Gastroesophageal sphincter (tissue), 4 donors: ENCODE data around the gene CHMP2B. TPM values are rescaled to one million over a fixed set of nuclear protein-coding genes. Genes with fewer than 3 reads are reported as not detected.
"Not testable (repeated sequence)": the region's sequence is repeated elsewhere in the genome, so short reads cannot be mapped to it uniquely, and the experiment has no call there.

ENCODE experiments used
- ATAC-seq: fragments of 150-250 bp; one replicate; pipeline ENCODE4 v1.9.1; 2016; ENCODE audit warnings: mild to moderate bottlenecking, moderate library complexity
- H3K27ac ChIP-seq, 4 donors: fragments of 200-600 bp; sonication (generic) in 3 of 4; 1 replicate in 3 of 4; 2 replicates in 1 of 4; pipeline ENCODE4 v1.5.1; 2016 to 2019
- H3K27me3 ChIP-seq: fragments of 200-600 bp; sonication (generic); one replicate; pipeline ENCODE4 v1.5.1; 2019
- H3K36me3 ChIP-seq, 2 donors: fragments of 200-600 bp; sonication (generic); one replicate each; pipeline ENCODE4 v1.5.1; 2019; ENCODE audit warnings: control low read depth in 1 of 2
- H3K4me1 ChIP-seq, 3 donors: fragments of 200-600 bp; sonication (generic); 1 replicate in 2 of 3; 2 replicates in 1 of 3; pipeline ENCODE4 v1.5.1; 2016 to 2019; ENCODE audit warnings: control low read depth in 2 of 3
- H3K4me3 ChIP-seq, 2 donors: fragments of 200-600 bp; sonication (generic); one replicate each; pipeline ENCODE4 v1.5.1; 2019; ENCODE audit warnings: mild to moderate bottlenecking in 1 of 2, moderate library complexity in 1 of 2
- H3K9me3 ChIP-seq, 3 donors: fragments of 200-600 bp; sonication (generic); one replicate each; pipeline ENCODE4 v1.5.1; 2017 to 2019; ENCODE audit warnings: control low read depth in 2 of 3
- CTCF ChIP-seq, 4 experiments: fragments of 200-600 bp in 2 of 4; fragments of 450-650 bp in 2 of 4; sonication (generic) in 1 of 4; IDR thresholded peaks; one replicate each; pipeline ENCODE4 v1.5.1; 2017 to 2019; ENCODE audit warnings: antibody characterized with exemption in 4 of 4, mild to moderate bottlenecking in 2 of 4, moderate library complexity in 2 of 4
- EP300 ChIP-seq: sonication (generic); formaldehyde crosslinking; IDR thresholded peaks from one replicate; pipeline ENCODE4 v1.6.1; 2017; ENCODE audit warnings: antibody characterized with exemption, mild to moderate bottlenecking
- POLR2A ChIP-seq, 2 donors: fragments of 450-650 bp; IDR thresholded peaks; one replicate each; pipeline ENCODE4 v1.6.1; 2017; ENCODE audit warnings: antibody characterized with exemption in 2 of 2, mild to moderate bottlenecking in 2 of 2, moderate library complexity in 1 of 2
- POLR2AphosphoS5 ChIP-seq: sonication (generic); formaldehyde crosslinking; IDR thresholded peaks from one replicate; pipeline ENCODE4 v1.6.1; 2017; ENCODE audit warnings: antibody characterized with exemption
- WGBS, 2 donors: methylation state at CpG; one replicate each; pipeline ENCODE4 v1.1.5; 2018; ENCODE audit warnings: low coverage in 1 of 2; 5-methylcytosine and 5-hydroxymethylcytosine counted together
- small RNA-seq, 4 donors: library from RNA; depleted of rRNA; stranded (forward); fragments of <200 nt; gene quantifications; one replicate each; pipeline ENCODE3, GENCODE V24; 2016
- total RNA-seq, 4 donors: library from RNA; depleted of rRNA; stranded (reverse); fragments of >200 nt; gene quantifications; one replicate each; pipeline ENCODE4 v1.1.0, GENCODE V29; 2016

Gene CHMP2B
- total RNA-seq, 4 donors from 2014 or later = 42.3 to 63.3 (median 44.2) TPM

- Histone ChIP-seq H3K36me3 (no peaks in the 10 kb centered on the region), H3K4me1 (no peaks in the 10 kb centered on the region), H3K4me3 (no peak within 1 kb of the TSS), H3K27me3 (no peaks in the 10 kb centered on the region), H3K27ac (no peak within 1 kb of the TSS), H3K9me3 (no peaks in the 10 kb centered on the region)
- no peak for TF ChIP-seq CTCF (IDR thresholded peaks at IDR 0.05)
- TF ChIP-seq POLR2AphosphoS5 = no peak
- TF ChIP-seq EP300 = no peak
- TF ChIP-seq POLR2A (IDR thresholded peaks at IDR 0.05) = no peak
- WGBS, 2 donors = 82 to 89% methylated on average over 6 of the region's 6 CpGs
- ATAC-seq = no peak
These were observed 49.4 kb downstream of the CHMP2B start, which contains the start of gene POU1F1 for GRCh38 chr3:87276484-87276883. Gene POU1F1, minus strand, starts transcription at chr3:87276584. Its CDS starts 122 bp downstream, at chr3:87276462.

- WGBS, 2 donors = 60% methylated on average over 1 of the region's 1 CpG; no CpG with 5 or more reads in 1 of the 2 donors
- no peaks in the 10 kb centered on the region for H3K9me3 ChIP-seq
- no peak for TF ChIP-seq EP300
- TF ChIP-seq POLR2AphosphoS5 = no peak
- no peak for TF ChIP-seq POLR2A (IDR thresholded peaks at IDR 0.05)
- no peak for TF ChIP-seq CTCF (IDR thresholded peaks at IDR 0.05)
- no peaks in the 10 kb centered on the region for H3K36me3 ChIP-seq
- no peak for ATAC-seq
- H3K4me1 ChIP-seq = no peaks in the 10 kb centered on the region
- H3K4me3 ChIP-seq = no peak overlapping the region
- H3K27ac ChIP-seq = no peak overlapping the region
- no peaks in the 10 kb centered on the region for H3K27me3 ChIP-seq
These were observed 59.9 kb downstream of the CHMP2B start for GRCh38 chr3:87287011-87287410.

DNA sequence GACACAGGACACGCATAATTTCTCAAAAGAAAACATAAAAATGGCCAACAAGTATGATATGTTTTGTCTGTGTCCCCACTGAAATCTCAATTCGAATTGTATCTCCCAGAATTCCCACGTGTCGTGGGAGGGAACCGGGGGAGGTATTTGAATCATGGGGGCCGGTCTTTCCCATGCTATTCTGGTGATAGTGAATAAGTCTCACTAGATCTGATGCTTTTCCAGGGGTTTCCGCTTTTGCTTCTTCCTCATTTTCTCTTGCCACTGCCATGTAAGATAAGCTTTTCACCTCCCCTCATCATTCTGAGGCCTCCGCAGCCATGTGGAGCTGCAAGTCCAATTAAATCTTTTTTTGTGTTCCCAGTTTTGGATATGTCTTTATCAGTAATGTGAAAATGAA is 61.3 kb downstream of the CHMP2B start:
- H3K9me3 ChIP-seq = no peaks in the 10 kb centered on the region
- no peak overlapping the region for H3K4me3 ChIP-seq
- no peaks in the 10 kb centered on the region for H3K4me1 ChIP-seq
- no peak for ATAC-seq
- 94 to 100% methylated on average over 1 to 8 of the region's 8 CpGs for WGBS, 2 donors
- H3K36me3 ChIP-seq = no peaks in the 10 kb centered on the region
- no peaks in the 10 kb centered on the region for H3K27me3 ChIP-seq
- TF ChIP-seq CTCF (IDR thresholded peaks at IDR 0.05) = no peak
- TF ChIP-seq POLR2AphosphoS5 = no peak
- no peak for TF ChIP-seq EP300
- TF ChIP-seq POLR2A (IDR thresholded peaks at IDR 0.05) = no peak
- no peak overlapping the region for H3K27ac ChIP-seq

DNA sequence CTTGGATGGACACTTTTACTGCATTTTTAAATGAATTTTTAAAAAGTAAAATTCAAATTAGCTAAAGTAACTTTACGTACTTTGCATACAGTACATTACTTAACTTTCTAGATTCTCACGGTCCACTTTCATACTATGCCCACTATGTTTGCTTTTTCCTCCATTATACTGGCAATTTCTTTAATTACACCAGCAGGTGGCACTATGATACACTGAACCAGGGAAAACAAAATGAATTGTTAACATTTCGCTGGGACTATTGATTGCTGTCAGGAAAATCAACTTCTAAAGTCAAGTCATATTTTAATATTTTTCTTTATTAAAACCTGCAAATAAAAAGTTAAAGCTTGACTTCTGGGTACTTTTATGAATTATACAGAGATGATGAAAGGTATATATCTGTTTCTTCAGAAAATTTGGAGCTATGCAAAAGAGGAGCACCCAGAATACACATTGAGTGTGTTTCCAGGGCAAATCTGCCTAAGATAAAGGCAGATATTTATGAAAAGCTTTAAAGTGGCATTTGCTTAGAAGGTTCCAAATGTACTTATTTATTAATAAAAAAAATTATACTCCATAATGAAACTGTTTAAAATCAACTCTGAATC is 71.1 kb downstream of the CHMP2B start:
- 10 to 15% methylated on average over 3 of the region's 3 CpGs for WGBS, 2 donors
- no peak overlapping the region for H3K4me3 ChIP-seq
- no peak for ATAC-seq

GRCh38 chr3:87305031-87305430 is 77.9 kb downstream of the CHMP2B start:
- H3K4me3 ChIP-seq, H3K27me3 ChIP-seq, H3K4me1 ChIP-seq, H3K27ac ChIP-seq, ATAC-seq, H3K9me3 ChIP-seq, H3K36me3 ChIP-seq: not testable (repeated sequence)
- 80% methylated on average over 1 of the region's 1 CpG for WGBS, 2 donors

More for the DNA sequence above, 71.1 kb downstream of the CHMP2B start:
- Histone ChIP-seq H3K27me3 (no peaks in the 10 kb centered on the region), H3K36me3 (no peaks in the 10 kb centered on the region), H3K4me1 (no peaks in the 10 kb centered on the region), H3K9me3 (no peaks in the 10 kb centered on the region), H3K27ac (no peak overlapping the region)
- TF ChIP-seq CTCF (IDR thresholded peaks at IDR 0.05) (peak; percentile 18 to 61 (median 43)), POLR2AphosphoS5 (no peak)

Small RNA genes within 50 kb of the gene (small RNA-seq; reads per million reads assigned to genes)
- gene MIR4795 = 0 reads per million in 4 donors

Other genes starting within 250 kb of the CHMP2B start
- 10 to 100 TPM; 12.5 to 43.3 (median 32.1) TPM for gene VGLL3, start 236.2 kb upstream of the CHMP2B start, total RNA-seq
- gene POU1F1, start 49.3 kb downstream of the CHMP2B start, total RNA-seq = not detected